ENCODE data around the gene SLC39A11. TPM values are rescaled to one million over a fixed set of nuclear protein-coding genes. Genes with fewer than 3 reads are reported as not detected.

SLC39A11 gene
- polyA plus RNA-seq, 1 donor from 2014 or later: 8.0 TPM

- H3F3A ChIP-seq (ENCODE audit: insufficient read depth, low read length, poor library complexity, severe bottlenecking): no peaks in the 10 kb centered on the region
- H3K9ac ChIP-seq (ENCODE audit: low read length): no peak overlapping the region
- no peak overlapping the region for H3K4me3 ChIP-seq (ENCODE audit: low read length)
- TF ChIP-seq SMC3 (conservative IDR thresholded peaks at IDR 0.05; ENCODE audit: poor library complexity) (no peak), RAD21 (conservative IDR thresholded peaks at IDR 0.05) (no peak), POLR2AphosphoS5 (IDR thresholded peaks at IDR 0.05) (no peak), EZH2 (IDR thresholded peaks at IDR 0.05; ENCODE audit: borderline replicate concordance, insufficient read depth, low read length, poor library complexity, severe bottlenecking) (no peak), MXI1 (conservative IDR thresholded peaks at IDR 0.05; ENCODE audit: poor library complexity, severe bottlenecking) (no peak), REST (IDR thresholded peaks at IDR 0.05; ENCODE audit: borderline replicate concordance) (no peak), EP300 (conservative IDR thresholded peaks at IDR 0.05; ENCODE audit: poor library complexity, severe bottlenecking) (no peak), CTCF (IDR thresholded peaks at IDR 0.05; ENCODE audit: poor library complexity, severe bottlenecking) (no peak), TAF1 (IDR thresholded peaks at IDR 0.05; ENCODE audit: low read depth) (no peak)
- no peaks in the 10 kb centered on the region for H3K36me3 ChIP-seq (ENCODE audit: insufficient read depth, low read length)
- H3K9me2 ChIP-seq (ENCODE audit: insufficient read depth, low read length): no peaks in the 10 kb centered on the region
- no peak overlapping the region for H3K27ac ChIP-seq (ENCODE audit: low read length)
- no peaks in the 10 kb centered on the region for H3K9me3 ChIP-seq (ENCODE audit: low read length)
- no peak overlapping the region for H3K4me2 ChIP-seq (ENCODE audit: low read length)
- H3K79me2 ChIP-seq (replicated peaks; ENCODE audit: insufficient read depth, low read length): no peaks in the 10 kb centered on the region
- H2AFZ ChIP-seq (ENCODE audit: low read depth, low read length): no peak overlapping the region
- no peaks in the 10 kb centered on the region for H4K20me1 ChIP-seq (ENCODE audit: insufficient read depth)
- H3K27me3 ChIP-seq (ENCODE audit: insufficient read depth, low read depth, low read length): no peaks in the 10 kb centered on the region
Measured at GRCh38 chr17:72761431-72761830, 331.1 kb downstream of the SLC39A11 start.

GRCh38 chr17:72760368-72760767 is 332.1 kb downstream of the SLC39A11 start:
- no peaks in the 10 kb centered on the region for H3F3A ChIP-seq (ENCODE audit: insufficient read depth, low read length, poor library complexity, severe bottlenecking)
- no peak overlapping the region for H2AFZ ChIP-seq (ENCODE audit: low read depth, low read length)
- no peaks in the 10 kb centered on the region for H3K27me3 ChIP-seq (ENCODE audit: insufficient read depth, low read depth, low read length)
- no peaks in the 10 kb centered on the region for H3K36me3 ChIP-seq (ENCODE audit: insufficient read depth, low read length)
- no peaks in the 10 kb centered on the region for H3K79me2 ChIP-seq (replicated peaks; ENCODE audit: insufficient read depth, low read length)
- H3K4me3 ChIP-seq (ENCODE audit: low read length): no peak overlapping the region
- no peak overlapping the region for H3K27ac ChIP-seq (ENCODE audit: low read length)
- no peaks in the 10 kb centered on the region for H3K9me3 ChIP-seq (ENCODE audit: low read length)
- H3K9ac ChIP-seq (ENCODE audit: low read length): no peak overlapping the region
- no peaks in the 10 kb centered on the region for H4K20me1 ChIP-seq (ENCODE audit: insufficient read depth)
- no peak overlapping the region for H3K4me2 ChIP-seq (ENCODE audit: low read length)
- H3K9me2 ChIP-seq (ENCODE audit: insufficient read depth, low read length): no peaks in the 10 kb centered on the region
- no peak for TF ChIP-seq MXI1 (conservative IDR thresholded peaks at IDR 0.05; ENCODE audit: poor library complexity, severe bottlenecking)
- no peak for TF ChIP-seq REST (IDR thresholded peaks at IDR 0.05; ENCODE audit: borderline replicate concordance)
- no peak for TF ChIP-seq TAF1 (IDR thresholded peaks at IDR 0.05; ENCODE audit: low read depth)
